Endothelial cell (in vitro differentiated cells): ENCODE measurements around the gene CAMTA1. TPM values are rescaled to one million over a fixed set of nuclear protein-coding genes. Genes with fewer than 3 reads are reported as not detected.

Experiments used
- DNase-seq: peaks from one replicate; pipeline ENCODE4 v3.0.0; 2021; ENCODE audit warnings: low spot score
- H3K27ac Mint-ChIP-seq: one replicate; pipeline ENCODE4 v1.8.0; 2021; ENCODE audit warnings: mixed read lengths, inconsistent platforms; ENCODE audit not compliant: unreplicated experiment
- H3K27me3 Mint-ChIP-seq: one replicate; pipeline ENCODE4 v1.8.0; 2021; ENCODE audit warnings: mild to moderate bottlenecking, moderate library complexity, mixed read lengths, inconsistent platforms; ENCODE audit not compliant: unreplicated experiment
- H3K36me3 Mint-ChIP-seq: one replicate; pipeline ENCODE4 v1.8.0; 2021; ENCODE audit warnings: mild to moderate bottlenecking, low read depth, mixed read lengths, inconsistent platforms; ENCODE audit not compliant: unreplicated experiment
- H3K4me1 Mint-ChIP-seq: one replicate; pipeline ENCODE4 v1.8.0; 2021; ENCODE audit warnings: mild to moderate bottlenecking, mixed read lengths, inconsistent platforms; ENCODE audit not compliant: unreplicated experiment
- H3K4me3 Mint-ChIP-seq: one replicate; pipeline ENCODE4 v1.8.0; 2021; ENCODE audit warnings: mild to moderate bottlenecking, mixed read lengths, inconsistent platforms; ENCODE audit not compliant: unreplicated experiment
- H3K9me3 Mint-ChIP-seq: one replicate; pipeline ENCODE4 v1.8.0; 2021; ENCODE audit warnings: mixed read lengths, inconsistent platforms; ENCODE audit not compliant: unreplicated experiment
- CTCF ChIP-seq: fragments of 200-600 bp; sonication (generic); IDR thresholded peaks from one replicate; pipeline ENCODE4 v1.5.0; 2021; ENCODE audit warnings: antibody characterized with exemption; ENCODE audit not compliant: unreplicated experiment
- total RNA-seq: library from RNA; stranded (reverse); fragmentation: NEBNext Ultra II Directional; extraction: Animal tissue kit (Norgen Biotek cat#: 25700); gene quantifications from one replicate; pipeline ENCODE4 v1.2.1, GENCODE V29; 2021; ENCODE audit not compliant: unreplicated experiment

The CAMTA1 gene
- total RNA-seq, 1 donor from 2014 or later = 87.3 TPM

- Mint-ChIP-seq H3K9me3 (no peaks in the 10 kb centered on the region), H3K27me3 (peaks cover 8% of the 10 kb centered on the region), H3K4me3 (no peak overlapping the region), H3K4me1 (peaks cover 20% of the 10 kb centered on the region), H3K36me3 (peaks cover 12% of the 10 kb centered on the region), H3K27ac (no peak overlapping the region)
- TF ChIP-seq CTCF = no peak
- DNase-seq = no peak
These were observed 605.3 kb downstream of the CAMTA1 start for GRCh38 chr1:7390604-7391000.

- no peaks in the 10 kb centered on the region for H3K9me3 Mint-ChIP-seq
- peaks cover 3% of the 10 kb centered on the region for H3K36me3 Mint-ChIP-seq
- H3K27ac Mint-ChIP-seq = no peak overlapping the region
- no peak overlapping the region for H3K4me3 Mint-ChIP-seq
- TF ChIP-seq CTCF = no peak
- DNase-seq = no peak
- peaks cover 4% of the 10 kb centered on the region for H3K27me3 Mint-ChIP-seq
- H3K4me1 Mint-ChIP-seq = peaks cover 9% of the 10 kb centered on the region
These were observed 607.9 kb downstream of the CAMTA1 start for GRCh38 chr1:7393136-7393535.

- DNase-seq = no peak
- H3K9me3 Mint-ChIP-seq = no peaks in the 10 kb centered on the region
- peaks cover 2% of the 10 kb centered on the region for H3K27me3 Mint-ChIP-seq
- TF ChIP-seq CTCF = no peak
- H3K4me1 Mint-ChIP-seq = no peaks in the 10 kb centered on the region
- peaks cover 3% of the 10 kb centered on the region for H3K36me3 Mint-ChIP-seq
- H3K4me3 Mint-ChIP-seq = no peak overlapping the region
- H3K27ac Mint-ChIP-seq = no peak overlapping the region
These were observed 610.0 kb downstream of the CAMTA1 start for GRCh38 chr1:7395251-7395650.

- DNase-seq = no peak
- no peak overlapping the region for H3K4me3 Mint-ChIP-seq
- H3K36me3 Mint-ChIP-seq = peaks cover 3% of the 10 kb centered on the region
- no peak overlapping the region for H3K27ac Mint-ChIP-seq
- no peak for TF ChIP-seq CTCF
- H3K9me3 Mint-ChIP-seq = no peaks in the 10 kb centered on the region
- no peaks in the 10 kb centered on the region for H3K4me1 Mint-ChIP-seq
- H3K27me3 Mint-ChIP-seq = no peaks in the 10 kb centered on the region
These were observed 613.7 kb downstream of the CAMTA1 start for GRCh38 chr1:7398982-7399381.

- Mint-ChIP-seq H3K27ac (no peak overlapping the region), H3K4me3 (no peak overlapping the region), H3K27me3 (no peaks in the 10 kb centered on the region), H3K4me1 (no peaks in the 10 kb centered on the region), H3K36me3 (peaks cover 3% of the 10 kb centered on the region), H3K9me3 (no peaks in the 10 kb centered on the region)
- TF ChIP-seq CTCF = no peak
- no peak for DNase-seq
These were observed 614.4 kb downstream of the CAMTA1 start for GRCh38 chr1:7399514-7400125.
